GM18873 (cell line): ENCODE results near the gene RILPL2.
"Not testable (repeated sequence)": the region's sequence is repeated elsewhere in the genome, so short reads cannot be mapped to it uniquely, and the experiment has no call there.

ENCODE experiments used
- ATAC-seq: cut with Tn5 transposase; IDR thresholded peaks from one replicate; pipeline ENCODE4 v1.9.1; 2021; ENCODE audit warnings: mild to moderate bottlenecking, moderate library complexity, moderate number of reproducible peaks; ENCODE audit not compliant: unreplicated experiment, low FRiP score

RILPL2 gene

GRCh38 chr12:123436017-123436964, at the start of gene RILPL2:
Gene RILPL2, minus strand, starts transcription at chr12:123436684. Its CDS starts 264 bp downstream, at chr12:123436420.
- ATAC-seq = peak; percentile 45

- ATAC-seq = no peak
These were observed 49.3 kb upstream of the RILPL2 start for GRCh38 chr12:123485756-123486155.

DNA sequence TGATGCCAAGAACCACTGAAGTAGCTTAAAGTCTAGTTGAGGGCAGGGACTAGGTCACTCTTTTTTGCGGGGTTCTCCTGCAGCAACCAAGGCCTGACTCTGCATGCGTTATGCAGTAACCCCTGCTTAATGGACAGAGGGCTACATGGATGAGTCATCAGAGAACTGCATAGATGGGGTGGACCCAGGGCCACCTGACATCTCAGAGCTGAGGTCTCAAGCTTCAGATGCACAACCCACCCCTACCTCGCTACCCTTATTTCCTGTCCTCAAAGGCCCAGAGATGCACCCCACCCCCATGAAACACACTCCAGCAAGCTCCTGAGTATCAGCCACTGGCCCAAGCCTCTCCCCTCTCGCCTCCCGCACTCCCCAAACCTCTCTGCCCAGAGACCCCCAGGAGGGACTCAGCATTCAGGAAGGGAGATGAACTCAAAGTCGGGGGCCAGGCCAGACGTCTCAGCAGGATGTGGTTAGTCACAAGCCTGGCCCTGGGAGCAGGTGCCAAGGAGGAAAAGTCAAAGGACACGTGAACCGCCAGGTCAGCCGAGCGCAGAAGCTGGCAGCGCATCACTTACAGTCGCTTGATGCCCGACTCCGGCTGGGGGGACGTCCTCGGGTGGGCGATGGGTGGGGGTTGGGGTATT, 47.2 kb upstream of the RILPL2 start:
- no peak for ATAC-seq

DNA sequence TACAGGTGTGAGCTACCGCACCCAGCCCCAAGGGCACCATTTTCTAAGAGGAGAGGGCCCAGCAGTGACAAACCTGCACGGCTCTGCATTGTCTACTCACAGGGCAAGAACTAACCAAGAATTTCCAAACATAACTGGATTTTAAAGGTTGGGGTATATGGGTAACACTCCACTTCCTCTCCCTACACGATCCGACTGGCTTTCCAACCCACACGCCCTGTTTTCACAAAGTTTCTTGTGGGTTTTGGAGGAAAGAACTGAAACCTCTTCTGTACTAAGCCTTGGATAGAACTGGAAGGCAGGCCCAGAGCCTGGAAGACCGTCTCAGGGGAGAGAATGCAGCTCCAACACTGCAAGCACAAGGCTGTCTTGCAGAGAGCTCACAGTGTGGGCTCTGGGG, 46.4 kb upstream of the RILPL2 start:
- ATAC-seq = no peak

- ATAC-seq = not testable (repeated sequence)
These were observed 44.8 kb upstream of the RILPL2 start for GRCh38 chr12:123481251-123481650.

DNA sequence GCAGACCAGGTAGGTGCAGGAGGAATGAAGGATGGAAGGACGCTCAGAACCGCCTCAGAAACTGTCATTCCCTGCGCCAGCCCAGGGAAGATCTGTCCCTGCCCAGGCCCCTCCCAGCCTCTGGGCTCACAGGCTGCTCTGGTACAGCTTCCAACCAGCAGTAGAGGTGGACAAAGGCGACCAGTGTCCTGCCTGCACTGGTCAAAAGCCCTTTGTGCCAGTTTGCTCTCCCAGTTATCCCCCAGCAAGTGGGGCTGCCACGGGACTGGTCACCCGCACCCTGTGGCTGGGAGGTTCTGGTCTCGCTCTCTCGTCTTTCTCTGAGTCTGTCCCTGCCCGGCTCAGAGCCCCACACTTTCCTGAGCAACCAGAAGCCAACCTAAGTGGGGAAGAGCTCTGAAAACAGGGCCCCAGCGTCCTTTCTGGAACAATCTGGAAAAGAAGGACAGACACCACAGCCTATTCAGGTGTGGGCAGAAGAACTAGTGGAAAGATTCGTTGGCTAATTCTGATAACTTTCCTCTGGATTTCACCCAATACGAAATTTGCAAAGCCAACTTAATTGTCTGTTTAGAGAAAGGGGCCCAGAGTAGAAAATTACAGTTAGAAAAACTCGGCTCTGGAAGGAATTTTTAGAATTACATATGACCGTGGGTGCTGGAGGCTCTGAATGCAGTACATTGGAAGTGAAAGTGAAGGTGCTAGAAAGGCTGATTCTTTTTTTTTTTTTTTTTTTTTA, 43.1 kb upstream of the RILPL2 start:
- no peak for ATAC-seq

DNA sequence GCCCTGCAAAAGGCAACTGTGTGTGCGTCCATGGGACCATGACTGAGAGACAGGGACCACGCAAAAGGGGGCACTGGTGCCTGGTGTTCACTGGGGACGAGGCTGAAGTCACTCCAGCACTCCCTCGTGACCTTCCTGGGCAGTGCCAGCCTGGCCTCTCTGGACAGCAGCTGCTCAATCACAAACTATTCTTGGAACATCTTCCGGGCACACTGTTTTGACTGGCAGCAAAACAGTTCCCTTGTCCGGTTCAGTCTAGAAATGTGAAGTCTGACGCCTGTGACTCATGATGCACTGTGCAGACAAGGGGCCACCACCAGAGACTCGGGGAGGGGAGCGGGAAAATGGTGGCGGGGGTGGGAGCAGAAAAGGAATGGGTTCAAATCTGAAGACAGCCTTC, 42.3 kb upstream of the RILPL2 start:
- no peak for ATAC-seq

GRCh38 chr12:123478069-123478468, 41.6 kb upstream of the RILPL2 start:
- no peak for ATAC-seq

DNA sequence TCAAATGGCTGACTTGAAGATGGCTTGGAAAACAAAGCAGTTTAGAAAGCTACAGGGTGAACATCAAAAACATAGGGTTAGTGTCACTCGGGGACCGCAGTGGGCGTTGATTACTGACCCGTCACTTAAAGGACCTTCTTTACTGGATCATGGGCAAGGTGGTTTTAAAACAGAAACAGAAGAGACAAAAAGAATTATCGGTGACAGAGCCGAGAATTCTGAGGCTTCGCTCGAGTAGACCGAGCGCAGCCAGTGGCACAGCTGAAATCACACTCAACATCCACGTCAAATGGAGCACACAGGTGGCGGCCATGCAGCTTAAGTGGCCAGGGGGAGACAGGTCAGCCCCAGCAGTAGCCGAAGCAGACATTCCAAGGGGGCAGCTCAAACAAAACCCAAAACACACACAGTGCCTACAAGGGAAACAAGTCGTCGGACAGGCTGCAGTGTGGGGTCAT, 38.8 kb upstream of the RILPL2 start:
- no peak for ATAC-seq

DNA sequence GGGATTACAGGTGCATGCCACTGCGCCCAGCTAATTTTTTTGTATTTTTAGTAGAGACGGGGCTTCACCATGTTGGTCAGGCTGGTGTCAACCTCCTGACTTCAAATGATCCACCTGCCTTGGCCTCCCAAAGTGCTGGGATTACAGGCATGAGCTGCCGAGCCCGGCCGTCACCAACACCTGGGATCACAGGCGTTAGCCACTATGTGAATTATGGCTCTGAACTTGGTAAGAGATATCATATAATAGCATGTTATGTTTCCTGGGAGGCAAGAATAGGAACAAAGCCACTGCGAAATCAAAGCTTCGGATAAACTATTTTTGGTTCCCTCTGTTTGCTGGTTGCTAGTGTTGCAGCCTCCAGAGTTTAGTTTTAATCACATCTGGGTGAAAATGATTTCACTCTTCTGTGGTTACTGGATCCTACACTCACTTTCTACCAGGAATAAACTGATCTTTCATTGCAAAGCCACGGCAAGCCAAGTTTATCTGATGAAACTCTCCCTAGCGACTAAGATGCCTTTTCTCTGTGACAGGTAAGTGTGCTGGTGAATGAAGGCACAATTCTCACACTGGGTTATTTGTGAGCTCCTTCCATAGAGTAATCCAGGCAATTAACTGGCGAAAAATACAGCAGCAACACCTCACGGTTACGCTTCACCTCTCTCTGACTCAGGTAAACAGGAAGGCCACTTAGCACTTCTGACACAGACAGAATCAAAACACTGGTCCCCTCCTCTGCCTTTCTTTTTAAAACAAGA, 38.2 kb upstream of the RILPL2 start:
- ATAC-seq = no peak

DNA sequence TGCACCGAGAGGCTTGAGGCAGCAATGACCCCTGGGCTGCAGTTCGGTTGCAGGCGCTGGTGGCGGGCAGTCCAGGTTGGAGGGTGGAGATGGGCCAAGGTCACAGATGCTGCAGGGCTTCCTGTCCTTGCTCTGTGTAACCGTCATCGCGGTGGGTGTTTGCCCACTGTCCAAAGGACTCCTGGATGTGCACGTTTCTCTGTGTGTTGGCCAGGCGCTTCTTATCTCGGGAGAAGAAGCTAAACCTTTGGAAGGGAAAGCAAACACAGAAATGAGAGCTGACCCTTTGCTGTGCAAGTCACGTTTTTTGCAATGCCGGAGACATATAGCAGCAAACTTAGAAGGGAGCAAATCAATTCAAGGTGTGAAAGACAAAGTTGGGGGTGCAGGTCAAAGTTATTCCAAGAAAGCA, 36.0 kb upstream of the RILPL2 start:
- no peak for ATAC-seq

DNA sequence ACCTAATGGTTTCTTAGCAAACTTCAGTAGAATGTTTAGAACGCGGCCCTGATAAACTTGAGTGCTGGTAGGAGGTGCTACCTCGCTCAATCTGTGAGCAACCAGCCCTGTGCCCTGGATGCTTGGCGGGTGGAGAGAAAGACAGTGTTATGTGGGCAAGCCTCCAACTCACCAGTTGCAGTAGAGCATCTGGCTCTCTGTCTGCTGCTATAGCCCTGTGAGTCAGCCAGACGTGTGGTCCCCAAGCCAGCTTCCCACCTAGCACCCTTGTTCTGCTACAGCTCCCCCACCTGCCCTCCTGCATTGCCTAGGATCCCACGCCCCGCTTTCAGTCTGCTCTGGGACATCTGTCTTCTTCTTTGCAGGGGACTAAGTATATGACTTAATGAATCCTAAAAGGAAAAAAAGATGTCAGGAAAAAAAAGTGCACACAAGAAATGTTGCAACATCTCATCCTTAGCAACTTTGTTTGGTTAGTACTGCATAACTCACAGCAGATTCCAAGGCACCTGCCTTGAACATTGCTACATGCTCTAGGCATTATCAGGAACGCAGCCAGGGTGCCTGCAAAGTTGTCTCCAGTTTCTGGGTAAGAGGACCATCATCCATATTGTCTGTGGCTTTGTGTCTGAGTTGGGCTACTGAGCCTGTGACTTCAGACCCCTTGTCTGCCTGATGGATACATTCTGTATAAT, 35.0 kb upstream of the RILPL2 start:
- no peak for ATAC-seq

DNA sequence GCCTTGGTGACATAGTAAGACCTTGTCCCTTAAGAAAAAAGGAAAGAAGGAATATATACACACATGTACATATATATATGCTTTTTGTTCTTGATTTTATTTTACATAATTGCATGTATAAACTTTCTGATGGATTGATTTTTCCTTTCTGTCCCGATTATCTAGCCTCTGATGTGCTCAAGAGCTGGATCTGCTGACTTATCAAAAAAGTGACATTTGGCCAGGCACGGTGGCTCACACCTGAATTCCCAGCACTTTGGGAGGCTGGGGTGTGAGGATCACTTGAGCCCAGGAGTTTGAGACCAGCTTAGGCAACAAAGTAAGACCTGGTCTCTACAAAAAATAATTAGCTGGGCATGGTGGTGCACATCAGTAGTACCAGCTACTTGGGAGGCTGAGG, 33.5 kb upstream of the RILPL2 start:
- no peak for ATAC-seq

GRCh38 chr12:123468786-123469185, 32.3 kb upstream of the RILPL2 start:
- ATAC-seq = peak; percentile 63

DNA sequence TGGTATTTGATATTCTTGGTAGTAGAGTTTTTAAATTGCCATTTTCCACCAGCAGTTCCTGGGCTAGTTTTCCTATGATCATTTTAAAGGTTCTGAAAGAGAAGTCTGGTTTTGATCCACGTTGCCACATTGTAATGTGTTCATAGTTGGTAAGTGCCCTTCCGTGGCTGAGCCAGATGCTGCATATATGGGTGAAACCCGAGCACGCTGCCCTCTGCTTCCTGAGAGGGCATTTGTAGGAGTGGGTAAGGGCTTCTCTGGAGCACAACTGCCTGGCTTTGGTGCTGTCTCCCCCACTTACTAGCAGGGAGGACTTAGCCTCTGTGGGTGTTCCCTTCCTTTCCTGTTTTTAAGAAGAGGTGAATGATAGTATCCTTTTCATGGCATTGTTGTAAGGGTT, 28.6 kb upstream of the RILPL2 start:
- no peak for ATAC-seq

GRCh38 chr12:123463174-123463573, 26.7 kb upstream of the RILPL2 start:
- ATAC-seq = not testable (repeated sequence)

DNA sequence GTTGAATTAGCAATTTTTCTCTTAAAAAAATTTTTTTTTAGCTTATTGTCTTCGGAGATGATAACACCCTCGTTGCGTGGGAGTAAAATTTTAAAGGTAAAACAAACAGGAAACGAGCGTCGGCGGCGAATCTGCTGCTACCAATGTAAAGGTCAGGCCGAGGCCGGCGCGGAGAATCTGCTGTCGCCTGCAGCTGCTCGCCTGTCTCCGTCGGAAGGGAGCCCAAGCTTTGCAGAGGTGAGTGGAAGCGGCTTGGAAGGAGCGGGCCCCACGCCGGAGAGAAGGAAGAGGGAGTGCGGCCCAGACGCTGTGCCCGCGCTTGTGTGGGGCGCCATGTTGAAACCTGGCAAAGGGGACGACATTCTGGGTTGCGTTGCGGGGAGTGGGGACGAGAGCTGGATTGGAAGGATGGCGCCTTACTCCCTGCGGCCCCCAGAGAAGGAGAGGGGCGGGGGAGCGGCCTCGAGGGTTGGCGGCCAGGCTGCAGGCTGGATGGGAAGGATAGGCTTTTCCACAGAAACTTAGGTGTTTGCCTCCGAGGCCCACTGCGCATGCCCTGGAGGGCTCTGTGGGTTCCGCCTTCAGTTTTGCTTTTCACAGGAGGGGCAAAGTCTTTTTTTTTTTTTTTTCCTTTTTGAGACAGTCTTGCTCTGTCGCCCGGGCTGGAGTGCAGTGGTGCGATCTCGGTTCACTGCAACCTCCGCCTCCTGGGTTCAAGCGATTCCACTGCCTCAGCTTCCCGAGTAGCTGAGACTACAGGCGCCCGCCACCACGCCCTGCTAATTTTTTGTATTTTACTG, 21.7 kb upstream of the RILPL2 start, which contains the start of gene SNRNP35:
Gene SNRNP35 (plus strand): TSS at position 160 of the 800 bp plus-strand sequence. CDS start 7,402 bp downstream, outside the sequence.
- ATAC-seq = peak; percentile 47

DNA sequence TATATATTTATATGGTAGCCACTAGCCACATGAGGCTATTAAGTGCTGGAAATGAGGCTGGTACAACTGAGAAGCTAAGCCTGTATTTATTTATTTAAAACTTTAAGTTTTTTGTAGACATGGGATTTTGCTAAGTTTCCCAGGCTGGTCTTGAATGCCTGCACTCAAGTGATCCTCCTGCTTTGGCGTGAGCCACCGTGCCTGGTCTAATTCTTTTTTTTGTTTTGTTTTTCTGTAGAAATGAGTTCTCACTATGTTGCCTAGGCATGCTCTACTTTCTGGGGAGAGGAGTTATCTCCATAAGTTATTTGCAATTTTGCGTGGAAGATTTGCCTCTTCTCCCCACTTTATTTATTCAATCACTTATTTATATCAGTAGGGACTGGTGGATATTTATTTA, 16.7 kb upstream of the RILPL2 start:
- no peak for ATAC-seq

GRCh38 chr12:123452276-123452550, 15.7 kb upstream of the RILPL2 start:
- ATAC-seq = not testable (repeated sequence)
